ENCODE results near the gene HOXC6. TPM values are rescaled to one million over a fixed set of nuclear protein-coding genes. Genes with fewer than 3 reads are reported as not detected.

The HOXC6 gene
- total RNA-seq, 1 donor from 2014 or later, result not detected

DNA sequence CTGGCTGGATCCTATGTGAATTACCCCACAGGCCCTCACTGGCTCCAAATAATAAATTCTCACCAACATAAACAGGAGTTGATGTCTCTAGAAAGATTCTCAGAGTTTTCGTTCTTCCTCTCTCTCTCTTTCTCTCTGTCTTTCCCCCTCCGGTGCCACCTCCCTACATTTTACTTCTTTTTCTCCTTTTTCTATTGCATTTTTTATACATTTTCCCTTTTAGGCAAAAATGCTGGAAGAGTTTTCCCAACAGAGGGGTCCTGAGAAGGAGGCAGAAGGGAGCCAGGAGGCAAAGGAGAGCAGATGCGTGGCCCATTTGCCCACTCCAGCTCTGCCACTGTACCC is 826 bp upstream of the HOXC6 start:
- TF ChIP-seq, protein P1, sequence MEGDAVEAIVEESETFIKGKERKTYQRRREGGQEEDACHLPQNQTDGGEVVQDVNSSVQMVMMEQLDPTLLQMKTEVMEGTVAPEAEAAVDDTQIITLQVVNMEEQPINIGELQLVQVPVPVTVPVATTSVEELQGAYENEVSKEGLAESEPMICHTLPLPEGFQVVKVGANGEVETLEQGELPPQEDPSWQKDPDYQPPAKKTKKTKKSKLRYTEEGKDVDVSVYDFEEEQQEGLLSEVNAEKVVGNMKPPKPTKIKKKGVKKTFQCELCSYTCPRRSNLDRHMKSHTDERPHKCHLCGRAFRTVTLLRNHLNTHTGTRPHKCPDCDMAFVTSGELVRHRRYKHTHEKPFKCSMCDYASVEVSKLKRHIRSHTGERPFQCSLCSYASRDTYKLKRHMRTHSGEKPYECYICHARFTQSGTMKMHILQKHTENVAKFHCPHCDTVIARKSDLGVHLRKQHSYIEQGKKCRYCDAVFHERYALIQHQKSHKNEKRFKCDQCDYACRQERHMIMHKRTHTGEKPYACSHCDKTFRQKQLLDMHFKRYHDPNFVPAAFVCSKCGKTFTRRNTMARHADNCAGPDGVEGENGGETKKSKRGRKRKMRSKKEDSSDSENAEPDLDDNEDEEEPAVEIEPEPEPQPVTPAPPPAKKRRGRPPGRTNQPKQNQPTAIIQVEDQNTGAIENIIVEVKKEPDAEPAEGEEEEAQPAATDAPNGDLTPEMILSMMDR (IDR thresholded peaks at IDR 0.05), result no peak
- H3K9me3 Mint-ChIP-seq (ENCODE audit: unreplicated experiment), result no peaks in the 10 kb centered on the region
- H3K36me3 Mint-ChIP-seq (ENCODE audit: unreplicated experiment), result no peaks in the 10 kb centered on the region
- no peak overlapping the region for H3K4me3 Mint-ChIP-seq (ENCODE audit: unreplicated experiment)
- DNase-seq (ENCODE audit: extremely low spot score, unreplicated experiment), result no peak
- H3K4me1 Mint-ChIP-seq (ENCODE audit: unreplicated experiment), result peaks cover 16% of the 10 kb centered on the region
- no peak overlapping the region for H3K27ac Mint-ChIP-seq (ENCODE audit: unreplicated experiment)
- peaks cover 87% of the 10 kb centered on the region for H3K27me3 Mint-ChIP-seq (ENCODE audit: unreplicated experiment)

DNA sequence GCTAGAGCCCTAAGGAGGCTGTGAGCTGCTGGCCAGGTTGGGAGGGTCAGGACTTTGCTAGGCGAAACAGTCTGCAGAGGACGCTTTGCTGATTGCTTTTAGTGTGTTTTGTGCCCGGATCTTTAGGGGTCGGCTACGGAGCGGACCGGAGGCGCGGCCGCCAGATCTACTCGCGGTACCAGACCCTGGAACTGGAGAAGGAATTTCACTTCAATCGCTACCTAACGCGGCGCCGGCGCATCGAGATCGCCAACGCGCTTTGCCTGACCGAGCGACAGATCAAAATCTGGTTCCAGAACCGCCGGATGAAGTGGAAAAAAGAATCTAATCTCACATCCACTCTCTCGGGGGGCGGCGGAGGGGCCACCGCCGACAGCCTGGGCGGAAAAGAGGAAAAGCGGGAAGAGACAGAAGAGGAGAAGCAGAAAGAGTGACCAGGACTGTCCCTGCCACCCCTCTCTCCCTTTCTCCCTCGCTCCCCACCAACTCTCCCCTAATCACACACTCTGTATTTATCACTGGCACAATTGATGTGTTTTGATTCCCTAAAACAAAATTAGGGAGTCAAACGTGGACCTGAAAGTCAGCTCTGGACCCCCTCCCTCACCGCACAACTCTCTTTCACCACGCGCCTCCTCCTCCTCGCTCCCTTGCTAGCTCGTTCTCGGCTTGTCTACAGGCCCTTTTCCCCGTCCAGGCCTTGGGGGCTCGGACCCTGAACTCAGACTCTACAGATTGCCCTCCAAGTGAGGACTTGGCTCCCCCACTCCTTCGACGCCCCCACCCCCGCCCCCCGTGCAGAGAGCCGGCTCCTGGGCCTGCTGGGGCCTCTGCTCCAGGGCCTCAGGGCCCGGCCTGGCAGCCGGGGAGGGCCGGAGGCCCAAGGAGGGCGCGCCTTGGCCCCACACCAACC is 1.5 kb downstream of the HOXC6 start:
- Mint-ChIP-seq H3K36me3 (ENCODE audit: unreplicated experiment) (no peaks in the 10 kb centered on the region), H3K27me3 (ENCODE audit: unreplicated experiment) (peaks cover 83% of the 10 kb centered on the region), H3K4me3 (ENCODE audit: unreplicated experiment) (no peak overlapping the region), H3K27ac (ENCODE audit: unreplicated experiment) (no peak overlapping the region), H3K9me3 (ENCODE audit: unreplicated experiment) (peaks cover 4% of the 10 kb centered on the region), H3K4me1 (ENCODE audit: unreplicated experiment) (peaks cover 23% of the 10 kb centered on the region)
- no peak for DNase-seq (ENCODE audit: extremely low spot score, unreplicated experiment)
- TF ChIP-seq, protein P1 (IDR thresholded peaks at IDR 0.05), result no peak

DNA sequence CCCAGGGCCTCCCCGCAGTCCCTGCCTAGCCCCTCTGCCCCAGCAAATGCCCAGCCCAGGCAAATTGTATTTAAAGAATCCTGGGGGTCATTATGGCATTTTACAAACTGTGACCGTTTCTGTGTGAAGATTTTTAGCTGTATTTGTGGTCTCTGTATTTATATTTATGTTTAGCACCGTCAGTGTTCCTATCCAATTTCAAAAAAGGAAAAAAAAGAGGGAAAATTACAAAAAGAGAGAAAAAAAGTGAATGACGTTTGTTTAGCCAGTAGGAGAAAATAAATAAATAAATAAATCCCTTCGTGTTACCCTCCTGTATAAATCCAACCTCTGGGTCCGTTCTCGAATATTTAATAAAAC is 2.2 kb downstream of the HOXC6 start:
- no peak for DNase-seq (ENCODE audit: extremely low spot score, unreplicated experiment)
- H3K27me3 Mint-ChIP-seq (ENCODE audit: unreplicated experiment), result peaks cover 84% of the 10 kb centered on the region
- TF ChIP-seq, protein P1 (IDR thresholded peaks at IDR 0.05), result no peak
- no peak overlapping the region for H3K27ac Mint-ChIP-seq (ENCODE audit: unreplicated experiment)
- H3K36me3 Mint-ChIP-seq (ENCODE audit: unreplicated experiment), result no peaks in the 10 kb centered on the region
- no peak overlapping the region for H3K4me3 Mint-ChIP-seq (ENCODE audit: unreplicated experiment)
- peaks cover 4% of the 10 kb centered on the region for H3K9me3 Mint-ChIP-seq (ENCODE audit: unreplicated experiment)
- peaks cover 23% of the 10 kb centered on the region for H3K4me1 Mint-ChIP-seq (ENCODE audit: unreplicated experiment)

DNA sequence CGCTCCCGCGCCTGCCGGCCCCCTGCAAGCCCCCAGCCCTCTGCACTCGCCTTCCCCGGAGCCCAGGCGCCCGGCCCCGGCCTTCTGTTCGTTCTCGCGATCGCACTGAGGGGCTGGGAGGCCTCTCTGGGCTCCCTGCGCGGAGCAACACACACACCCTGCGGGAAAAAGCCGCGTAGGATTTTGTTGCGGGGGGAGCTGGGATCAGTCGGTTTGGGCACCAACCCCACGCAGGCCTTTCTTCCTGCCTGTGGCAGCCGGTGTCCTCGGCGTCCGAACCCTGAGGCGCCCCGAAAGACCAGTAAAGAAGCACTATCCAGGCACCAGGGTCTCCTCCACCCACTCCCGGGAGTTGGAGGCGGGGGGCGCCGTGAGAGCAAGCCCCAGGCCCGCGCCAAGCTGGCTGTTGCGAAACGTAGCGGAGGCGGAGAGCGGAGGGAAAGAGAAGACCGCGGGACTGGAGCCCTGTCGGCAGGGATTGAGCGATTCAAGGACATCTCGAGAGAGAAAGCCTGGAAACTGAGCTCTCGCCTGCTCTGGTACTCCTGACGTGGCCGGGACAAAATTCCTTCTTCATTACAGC is 2.7 kb downstream of the HOXC6 start:
- Mint-ChIP-seq H3K27me3 (ENCODE audit: unreplicated experiment) (peaks cover 84% of the 10 kb centered on the region), H3K36me3 (ENCODE audit: unreplicated experiment) (no peaks in the 10 kb centered on the region), H3K9me3 (ENCODE audit: unreplicated experiment) (peaks cover 4% of the 10 kb centered on the region), H3K4me3 (ENCODE audit: unreplicated experiment) (peak overlapping the region; percentile 17), H3K4me1 (ENCODE audit: unreplicated experiment) (peaks cover 23% of the 10 kb centered on the region), H3K27ac (ENCODE audit: unreplicated experiment) (no peak overlapping the region)
- TF ChIP-seq, protein P1 (IDR thresholded peaks at IDR 0.05), result no peak
- no peak for DNase-seq (ENCODE audit: extremely low spot score, unreplicated experiment)

DNA sequence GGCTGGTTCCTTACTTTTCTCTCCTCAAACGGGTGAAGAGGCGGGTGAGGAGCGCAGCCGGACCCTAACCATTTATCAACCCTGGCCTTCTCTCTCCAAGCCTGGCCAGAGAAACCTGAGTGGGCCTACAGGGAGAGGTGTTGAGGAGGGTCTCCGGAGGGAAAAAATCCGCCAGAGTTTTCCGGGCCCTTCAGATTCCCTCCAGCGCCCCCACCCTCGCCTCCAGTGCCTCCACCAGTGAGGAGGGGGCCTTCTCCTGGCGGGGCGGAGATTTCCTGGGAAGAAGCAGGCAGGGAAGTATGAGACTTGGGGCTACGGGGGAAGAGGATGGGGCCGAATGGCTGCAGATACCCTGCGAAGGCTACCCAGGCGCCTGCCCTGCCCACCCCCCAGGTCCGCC is 3.2 kb downstream of the HOXC6 start:
- no peaks in the 10 kb centered on the region for H3K36me3 Mint-ChIP-seq (ENCODE audit: unreplicated experiment)
- no peak overlapping the region for H3K27ac Mint-ChIP-seq (ENCODE audit: unreplicated experiment)
- H3K27me3 Mint-ChIP-seq (ENCODE audit: unreplicated experiment), result peaks cover 85% of the 10 kb centered on the region
- H3K4me3 Mint-ChIP-seq (ENCODE audit: unreplicated experiment), result no peak overlapping the region
- TF ChIP-seq, protein P1 (IDR thresholded peaks at IDR 0.05), result no peak
- H3K4me1 Mint-ChIP-seq (ENCODE audit: unreplicated experiment), result peaks cover 23% of the 10 kb centered on the region
- peaks cover 4% of the 10 kb centered on the region for H3K9me3 Mint-ChIP-seq (ENCODE audit: unreplicated experiment)
- no peak for DNase-seq (ENCODE audit: extremely low spot score, unreplicated experiment)

Data from osteocyte (in vitro differentiated cells).